Peyer's patch (tissue), 4 donors: ENCODE measurements around the gene TNFAIP8L1. TPM values are rescaled to one million over a fixed set of nuclear protein-coding genes. Genes with fewer than 3 reads are reported as not detected.

Experiments used
- DNase-seq, 3 donors: peaks; one replicate each; pipeline ENCODE4 v3.0.0-alpha.2; 2017 to 2019
- H3K27ac ChIP-seq, 4 donors: fragments of 200-600 bp; sonication (generic); one replicate each; pipeline ENCODE4 v1.5.1; 2016 to 2019
- H3K27me3 ChIP-seq, 2 donors: fragments of 200-600 bp; sonication (generic); one replicate each; pipeline ENCODE4 v1.5.1; 2019
- H3K36me3 ChIP-seq, 3 donors: fragments of 200-600 bp; sonication (generic); one replicate each; pipeline ENCODE4 v1.5.1; 2016 to 2019
- H3K4me1 ChIP-seq, 4 donors: fragments of 200-600 bp; sonication (generic); one replicate each; pipeline ENCODE4 v1.5.1; 2016 to 2019
- H3K4me3 ChIP-seq, 4 donors: fragments of 200-600 bp; sonication (generic); 1 replicate in 3 of 4; 2 replicates in 1 of 4; pipeline ENCODE4 v1.5.1; 2016 to 2019; ENCODE audit warnings: mild to moderate bottlenecking in 1 of 4
- H3K9me3 ChIP-seq, 4 donors: fragments of 200-600 bp; sonication (generic); one replicate each; pipeline ENCODE4 v1.5.1; 2016 to 2019; ENCODE audit warnings: mild to moderate bottlenecking in 1 of 4
- POLR2A ChIP-seq, 2 donors: fragments of 450-650 bp; IDR thresholded peaks; one replicate each; pipeline ENCODE4 v1.5.1; 2017; ENCODE audit warnings: antibody characterized with exemption in 2 of 2, mild to moderate bottlenecking in 2 of 2, moderate library complexity in 2 of 2
- total RNA-seq, 4 donors: library from RNA; depleted of rRNA; stranded (reverse); fragments of >200 nt; gene quantifications; one replicate each; pipeline ENCODE4 v1.1.0, GENCODE V29; 2016
- TF ChIP-seq, protein P1 (sequence below), 6 experiments: fragments of 450-650 bp in 4 of 6; fragments of 200-600 bp in 2 of 6; sonication (generic) in 1 of 6; IDR thresholded peaks; one replicate each; pipeline ENCODE4 v1.5.1; 2017 to 2019; ENCODE audit warnings: antibody characterized with exemption in 6 of 6, mild to moderate bottlenecking in 3 of 6, moderate library complexity in 1 of 6

TNFAIP8L1 gene
- total RNA-seq, 4 donors from 2014 or later, result 7.0 to 16.5 (median 11.0) TPM

DNA sequence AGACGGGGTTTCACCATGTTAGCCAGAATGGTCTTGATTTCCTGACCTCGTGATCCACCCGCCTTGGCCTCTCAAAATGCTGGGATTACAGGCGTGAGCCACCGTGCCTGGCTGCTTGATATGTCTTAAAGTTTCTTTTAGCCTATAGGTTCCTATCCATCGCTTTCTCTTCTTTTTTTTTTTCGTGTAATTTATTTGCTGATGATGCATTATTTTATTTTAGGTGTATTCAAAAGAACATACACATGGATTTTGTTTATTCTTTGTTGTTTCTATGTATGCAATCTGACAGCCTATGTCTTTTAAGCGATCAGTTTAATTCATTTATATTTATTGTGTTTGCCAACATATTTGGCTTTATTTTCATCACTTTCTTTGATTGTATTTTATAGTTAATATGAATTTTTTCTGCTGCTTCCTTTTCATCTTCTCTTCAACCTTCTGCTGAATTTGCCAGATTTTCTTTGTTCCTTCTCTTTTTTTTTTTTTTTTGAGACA lies 26.0 kb upstream of the TNFAIP8L1 start:
- H3K27me3 ChIP-seq, result no peaks in the 10 kb centered on the region
- H3K4me1 ChIP-seq, result no peaks in the 10 kb centered on the region
- no peak for DNase-seq
- no peak overlapping the region for H3K27ac ChIP-seq
- no peak for TF ChIP-seq POLR2A (IDR thresholded peaks at IDR 0.05)
- TF ChIP-seq, protein P1, sequence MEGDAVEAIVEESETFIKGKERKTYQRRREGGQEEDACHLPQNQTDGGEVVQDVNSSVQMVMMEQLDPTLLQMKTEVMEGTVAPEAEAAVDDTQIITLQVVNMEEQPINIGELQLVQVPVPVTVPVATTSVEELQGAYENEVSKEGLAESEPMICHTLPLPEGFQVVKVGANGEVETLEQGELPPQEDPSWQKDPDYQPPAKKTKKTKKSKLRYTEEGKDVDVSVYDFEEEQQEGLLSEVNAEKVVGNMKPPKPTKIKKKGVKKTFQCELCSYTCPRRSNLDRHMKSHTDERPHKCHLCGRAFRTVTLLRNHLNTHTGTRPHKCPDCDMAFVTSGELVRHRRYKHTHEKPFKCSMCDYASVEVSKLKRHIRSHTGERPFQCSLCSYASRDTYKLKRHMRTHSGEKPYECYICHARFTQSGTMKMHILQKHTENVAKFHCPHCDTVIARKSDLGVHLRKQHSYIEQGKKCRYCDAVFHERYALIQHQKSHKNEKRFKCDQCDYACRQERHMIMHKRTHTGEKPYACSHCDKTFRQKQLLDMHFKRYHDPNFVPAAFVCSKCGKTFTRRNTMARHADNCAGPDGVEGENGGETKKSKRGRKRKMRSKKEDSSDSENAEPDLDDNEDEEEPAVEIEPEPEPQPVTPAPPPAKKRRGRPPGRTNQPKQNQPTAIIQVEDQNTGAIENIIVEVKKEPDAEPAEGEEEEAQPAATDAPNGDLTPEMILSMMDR (IDR thresholded peaks at IDR 0.05), result no peak
- H3K4me3 ChIP-seq, result no peak overlapping the region
- H3K36me3 ChIP-seq, result no peaks in the 10 kb centered on the region
- no peaks in the 10 kb centered on the region for H3K9me3 ChIP-seq

DNA sequence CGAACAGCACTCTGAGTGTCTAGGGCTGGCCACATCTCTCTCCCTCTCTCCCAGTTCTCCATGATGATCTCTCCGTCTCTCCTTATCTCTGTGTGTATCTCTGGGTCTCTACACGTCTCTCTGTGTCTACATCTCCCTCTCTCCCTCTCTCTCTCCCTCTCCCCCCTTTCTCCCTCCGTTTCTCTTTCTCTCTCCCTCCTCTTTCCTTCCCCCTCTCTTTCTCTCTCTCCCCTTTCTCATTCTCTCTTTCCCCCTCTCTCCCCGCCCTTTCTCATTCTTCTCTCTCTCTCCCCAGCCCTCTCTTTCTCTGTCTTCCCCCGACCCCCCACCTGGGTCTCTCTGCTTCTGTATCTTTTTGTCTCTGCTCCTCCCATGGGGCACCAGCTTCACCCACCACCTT lies 21.3 kb upstream of the TNFAIP8L1 start:
- no peaks in the 10 kb centered on the region for H3K27me3 ChIP-seq
- TF ChIP-seq, protein P1 (IDR thresholded peaks at IDR 0.05), result no peak
- TF ChIP-seq POLR2A (IDR thresholded peaks at IDR 0.05), result no peak
- H3K9me3 ChIP-seq, result no peaks in the 10 kb centered on the region
- no peak for DNase-seq
- no peaks in the 10 kb centered on the region for H3K4me1 ChIP-seq
- H3K36me3 ChIP-seq, result no peaks in the 10 kb centered on the region
- no peak overlapping the region for H3K4me3 ChIP-seq
- H3K27ac ChIP-seq, result no peak overlapping the region

DNA sequence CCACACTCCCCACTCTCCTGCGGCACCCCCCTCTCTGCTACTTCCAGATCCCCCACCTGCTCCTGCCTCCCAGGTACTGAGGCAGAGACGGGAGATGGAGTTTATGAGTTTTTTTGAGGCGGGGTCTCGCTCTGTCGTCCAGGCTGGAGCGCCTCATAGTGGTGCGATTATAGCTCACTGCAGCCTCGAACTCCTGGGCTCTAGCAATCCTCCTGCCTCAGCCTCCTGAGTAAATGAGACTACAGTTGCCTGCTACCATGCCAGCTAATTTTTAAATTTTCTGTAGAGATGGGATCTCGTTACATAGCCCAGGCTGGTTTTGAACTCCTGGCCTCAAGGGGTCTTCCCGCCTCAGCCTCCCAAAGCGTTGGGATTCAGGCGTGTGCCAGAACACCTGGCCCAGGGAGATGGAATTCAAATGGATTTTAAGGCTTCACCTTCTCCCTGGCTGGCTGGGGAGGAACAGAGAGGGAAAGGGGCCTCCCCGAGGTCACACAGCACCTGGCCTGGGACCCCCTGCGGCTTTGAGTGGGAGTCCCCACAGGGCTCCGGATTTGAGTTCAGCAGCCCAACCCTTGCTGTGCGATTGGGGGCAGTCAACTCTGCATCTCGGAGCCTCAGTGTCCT lies 19.5 kb upstream of the TNFAIP8L1 start:
- no peak overlapping the region for H3K27ac ChIP-seq
- no peak for DNase-seq
- H3K36me3 ChIP-seq, result no peaks in the 10 kb centered on the region
- no peaks in the 10 kb centered on the region for H3K4me1 ChIP-seq
- H3K9me3 ChIP-seq, result no peaks in the 10 kb centered on the region
- TF ChIP-seq, protein P1 (IDR thresholded peaks at IDR 0.05), result no peak
- TF ChIP-seq POLR2A (IDR thresholded peaks at IDR 0.05), result no peak
- H3K4me3 ChIP-seq, result no peak overlapping the region
- no peaks in the 10 kb centered on the region for H3K27me3 ChIP-seq

DNA sequence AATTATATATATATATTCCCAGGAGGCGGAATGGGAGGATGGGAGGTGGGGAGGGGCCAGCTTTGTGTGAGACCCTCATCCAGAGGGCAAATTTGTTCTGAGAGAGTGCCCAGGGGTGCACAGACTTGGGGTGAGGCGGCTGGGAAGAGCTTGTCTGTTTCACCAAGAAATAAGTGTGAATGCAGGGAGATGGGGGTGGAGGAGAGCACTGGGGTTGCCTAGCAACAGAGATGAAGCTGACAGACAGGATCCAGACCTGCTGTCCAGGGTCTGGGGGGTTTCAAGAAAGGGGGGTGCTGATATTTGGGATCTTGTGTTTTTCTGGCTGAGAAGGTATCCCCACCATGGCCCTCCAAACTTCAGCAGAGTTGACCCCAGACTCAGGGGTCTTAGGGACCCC lies 18.6 kb upstream of the TNFAIP8L1 start:
- no peaks in the 10 kb centered on the region for H3K9me3 ChIP-seq
- no peak overlapping the region for H3K4me3 ChIP-seq
- no peaks in the 10 kb centered on the region for H3K4me1 ChIP-seq
- TF ChIP-seq, protein P1 (IDR thresholded peaks at IDR 0.05), result no peak
- TF ChIP-seq POLR2A (IDR thresholded peaks at IDR 0.05), result no peak
- no peak for DNase-seq
- no peak overlapping the region for H3K27ac ChIP-seq
- no peaks in the 10 kb centered on the region for H3K36me3 ChIP-seq
- H3K27me3 ChIP-seq, result no peaks in the 10 kb centered on the region

DNA sequence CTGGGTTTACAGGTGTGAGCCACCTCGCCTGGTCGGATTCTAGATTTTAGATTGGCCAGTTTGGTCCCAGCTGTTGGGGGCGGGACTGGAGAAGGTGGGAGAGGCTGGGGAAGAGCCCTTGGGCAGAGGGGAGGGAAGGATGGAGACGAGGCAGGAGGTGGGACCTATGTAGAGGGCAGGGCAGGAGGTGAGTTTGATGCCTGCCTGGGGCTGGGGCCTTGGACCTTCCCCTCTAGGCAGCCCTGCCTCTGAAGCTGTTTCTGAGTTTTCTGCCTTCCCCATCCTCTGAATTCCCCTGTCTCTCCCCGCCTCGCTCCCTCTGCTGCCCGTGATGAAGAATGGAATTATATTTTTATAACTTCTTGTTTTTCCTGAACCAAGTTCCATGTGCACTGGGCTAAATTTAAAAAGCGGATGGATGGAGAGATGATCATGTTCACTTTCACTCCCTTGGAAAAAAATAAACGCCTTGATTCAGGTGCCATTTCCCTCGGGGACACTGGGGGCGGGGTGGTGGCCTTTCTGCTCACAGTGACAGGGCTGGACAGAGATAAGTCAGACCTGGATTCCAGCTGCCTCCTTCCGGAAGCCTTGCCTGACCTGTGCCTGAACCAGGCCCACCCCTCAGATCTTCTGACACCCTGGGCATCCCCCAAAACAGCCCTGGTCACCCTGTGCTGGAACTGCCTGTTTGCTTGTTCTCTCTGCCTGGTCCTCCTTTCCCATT lies 16.5 kb upstream of the TNFAIP8L1 start:
- Histone ChIP-seq H3K9me3 (no peaks in the 10 kb centered on the region), H3K36me3 (no peaks in the 10 kb centered on the region), H3K27me3 (no peaks in the 10 kb centered on the region), H3K4me3 (no peak overlapping the region), H3K27ac (no peak overlapping the region), H3K4me1 (no peaks in the 10 kb centered on the region)
- no peak for DNase-seq
- TF ChIP-seq, protein P1 (IDR thresholded peaks at IDR 0.05), result peak in 1 of 6 experiments; percentile 16
- no peak for TF ChIP-seq POLR2A (IDR thresholded peaks at IDR 0.05)
